ENCODE measurements around the gene UPP2. TPM values are rescaled to one million over a fixed set of nuclear protein-coding genes. Genes with fewer than 3 reads are reported as not detected.

The UPP2 gene
- total and polyA plus RNA-seq, 2 experiments from 2014 or later, result not detected

DNA sequence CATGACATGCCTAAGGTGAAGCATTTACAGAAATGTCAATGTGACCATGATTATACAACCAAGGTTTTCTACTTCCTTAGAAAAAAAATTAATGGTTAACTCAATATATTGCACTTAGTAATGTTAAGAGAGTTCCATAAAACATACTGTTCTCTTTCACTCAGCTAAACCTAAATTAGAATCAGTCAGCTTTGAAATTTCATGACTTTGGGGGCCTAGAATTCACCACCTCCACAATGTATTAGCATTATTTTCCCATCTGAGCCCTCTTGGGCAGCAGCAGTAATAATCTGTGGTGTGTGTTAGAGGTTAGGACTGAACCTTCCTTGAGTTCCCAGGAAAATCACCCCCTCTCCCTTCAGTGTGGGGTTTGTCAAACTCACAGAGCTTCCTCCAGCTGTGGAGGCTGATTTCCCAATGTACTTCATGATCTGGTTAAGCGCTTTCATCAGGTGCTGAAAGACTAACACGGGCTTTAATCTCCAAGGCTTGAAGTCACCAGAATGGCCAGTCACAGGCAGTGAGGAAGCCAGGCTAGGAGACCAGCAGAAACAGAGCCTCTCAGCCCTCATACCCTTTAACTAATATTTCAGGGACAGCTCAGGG lies 7.1 kb upstream of the UPP2 start:
- no peaks in the 10 kb centered on the region for H3K36me3 ChIP-seq (ENCODE audit: low read depth)
- no peaks in the 10 kb centered on the region for H3F3A ChIP-seq (ENCODE audit: insufficient read depth)

DNA sequence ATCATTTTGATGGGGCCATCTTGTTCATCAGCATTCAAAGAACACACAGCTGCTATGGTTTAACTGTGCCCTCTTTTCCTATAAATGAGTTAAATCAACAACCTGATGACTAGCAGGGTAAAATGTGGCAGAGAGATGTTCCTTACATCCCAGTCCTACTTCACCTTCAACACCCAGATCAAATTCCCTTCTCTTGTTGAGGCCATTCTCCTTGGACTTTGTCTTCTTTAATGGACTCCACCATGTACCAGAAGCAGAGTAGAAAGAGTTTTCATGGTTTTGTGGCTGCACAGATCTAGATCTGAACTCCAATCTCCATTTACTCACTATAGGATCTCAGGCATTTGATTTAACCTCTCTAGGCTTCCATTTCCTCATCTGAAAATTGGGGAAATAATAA lies 6.4 kb upstream of the UPP2 start:
- Histone ChIP-seq H3K36me3 (ENCODE audit: low read depth) (no peaks in the 10 kb centered on the region), H3K9me3 (ENCODE audit: low read depth) (no peaks in the 10 kb centered on the region), H3K27ac (no peak overlapping the region), H3K4me2 (ENCODE audit: unreplicated experiment) (no peak overlapping the region), H2AFZ (no peak overlapping the region), H4K20me1 (ENCODE audit: insufficient read depth) (no peaks in the 10 kb centered on the region), H3K27me3 (replicated peaks; ENCODE audit: insufficient read depth) (no peaks in the 10 kb centered on the region), H3F3A (ENCODE audit: insufficient read depth) (no peaks in the 10 kb centered on the region), H3K4me1 (ENCODE audit: insufficient read depth) (no peaks in the 10 kb centered on the region), H3K9me2 (ENCODE audit: insufficient read depth) (no peaks in the 10 kb centered on the region), H3K4me3 (no peak overlapping the region), H3K9ac (no peak overlapping the region), H3K79me2 (ENCODE audit: insufficient read depth) (no peaks in the 10 kb centered on the region)
- TF ChIP-seq EZH2phosphoT487 (IDR thresholded peaks at IDR 0.05; ENCODE audit: insufficient read depth, low read depth) (no peak), EZH2 (IDR thresholded peaks at IDR 0.05; ENCODE audit: insufficient read depth, poor library complexity, severe bottlenecking) (no peak)
- no peak for DNase-seq
- in situ Hi-C loops (cut with MboI), result no loop called here

More for the DNA sequence above, 7.1 kb upstream of the UPP2 start:
- H2AFZ ChIP-seq, result no peak overlapping the region
- no peak for DNase-seq
- no peak overlapping the region for H3K9ac ChIP-seq
- no peaks in the 10 kb centered on the region for H3K4me1 ChIP-seq (ENCODE audit: insufficient read depth)
- no peaks in the 10 kb centered on the region for H3K27me3 ChIP-seq (replicated peaks; ENCODE audit: insufficient read depth)
- in situ Hi-C loops (cut with MboI), result no loop called here
- H3K9me3 ChIP-seq (ENCODE audit: low read depth), result no peaks in the 10 kb centered on the region
- no peaks in the 10 kb centered on the region for H4K20me1 ChIP-seq (ENCODE audit: insufficient read depth)
- 37 to 64% methylated on average over 2 of the region's 2 CpGs for WGBS, 2 experiments (ENCODE audit: low coverage in 1 of 2, low lambda C conversion rate in 2 of 2, missing lambda C conversion rate in 2 of 2)
- H3K79me2 ChIP-seq (ENCODE audit: insufficient read depth), result no peaks in the 10 kb centered on the region
- H3K27ac ChIP-seq, result no peak overlapping the region
- H3K4me2 ChIP-seq (ENCODE audit: unreplicated experiment), result no peak overlapping the region
- H3K4me3 ChIP-seq, result no peak overlapping the region
- no peak for TF ChIP-seq EZH2phosphoT487 (IDR thresholded peaks at IDR 0.05; ENCODE audit: insufficient read depth, low read depth)
- TF ChIP-seq EZH2 (IDR thresholded peaks at IDR 0.05; ENCODE audit: insufficient read depth, poor library complexity, severe bottlenecking), result no peak
- no peaks in the 10 kb centered on the region for H3K9me2 ChIP-seq (ENCODE audit: insufficient read depth)

DNA sequence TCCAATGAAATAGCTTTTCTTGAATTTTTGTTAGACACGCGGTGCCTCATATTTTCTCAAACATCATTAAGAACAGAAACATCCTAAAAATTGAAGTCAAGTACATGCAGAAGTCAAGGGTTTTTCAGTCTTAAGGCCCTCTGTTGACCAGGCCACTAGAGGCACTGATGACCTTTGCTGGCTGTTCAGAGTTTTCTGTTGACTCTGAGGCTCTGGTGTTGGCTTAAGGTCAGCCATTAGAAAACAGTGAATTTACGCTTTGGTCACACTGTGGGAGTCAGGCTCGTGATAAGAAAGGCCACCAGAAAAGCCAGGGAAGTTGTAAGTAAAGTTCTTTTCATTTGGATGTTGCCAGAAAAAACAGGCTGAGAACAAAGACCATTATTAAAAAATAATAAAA lies 5.8 kb upstream of the UPP2 start:
- in situ Hi-C loops (cut with MboI), result no loop called here
- no peak for TF ChIP-seq EZH2 (IDR thresholded peaks at IDR 0.05; ENCODE audit: insufficient read depth, poor library complexity, severe bottlenecking)
- no peak for TF ChIP-seq EZH2phosphoT487 (IDR thresholded peaks at IDR 0.05; ENCODE audit: insufficient read depth, low read depth)
- Histone ChIP-seq H3K27me3 (replicated peaks; ENCODE audit: insufficient read depth) (no peaks in the 10 kb centered on the region), H3K36me3 (ENCODE audit: low read depth) (no peaks in the 10 kb centered on the region), H3K4me3 (no peak overlapping the region), H3K4me1 (ENCODE audit: insufficient read depth) (no peaks in the 10 kb centered on the region), H2AFZ (no peak overlapping the region), H3K9me3 (ENCODE audit: low read depth) (no peaks in the 10 kb centered on the region), H3K79me2 (ENCODE audit: insufficient read depth) (no peaks in the 10 kb centered on the region), H3K4me2 (ENCODE audit: unreplicated experiment) (no peak overlapping the region), H3K9ac (no peak overlapping the region), H3K9me2 (ENCODE audit: insufficient read depth) (no peaks in the 10 kb centered on the region), H3F3A (ENCODE audit: insufficient read depth) (no peaks in the 10 kb centered on the region), H3K27ac (no peak overlapping the region), H4K20me1 (ENCODE audit: insufficient read depth) (no peaks in the 10 kb centered on the region)
- DNase-seq, result no peak
- 51 to 55% methylated on average over 4 of the region's 4 CpGs for WGBS, 2 experiments (ENCODE audit: low coverage in 1 of 2, low lambda C conversion rate in 2 of 2, missing lambda C conversion rate in 2 of 2)

DNA sequence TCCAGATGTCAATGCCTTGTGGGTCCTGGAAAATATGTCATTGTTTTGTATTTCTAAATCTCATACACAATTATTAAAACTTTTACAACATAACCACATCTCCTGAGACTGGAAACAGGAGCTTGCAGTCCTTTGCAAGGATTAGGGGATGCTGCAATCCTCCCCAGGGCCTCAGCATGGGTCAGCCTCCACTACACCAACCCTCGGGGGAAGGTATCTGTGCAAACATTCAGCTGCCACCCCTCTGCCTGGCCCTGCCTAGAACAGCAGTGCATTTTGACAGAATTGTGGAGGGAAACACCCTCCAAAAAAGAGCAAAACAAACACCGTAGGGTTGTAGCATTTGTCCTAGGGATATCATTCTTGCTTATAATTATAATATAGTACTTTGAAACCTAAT lies 4.2 kb upstream of the UPP2 start:
- Histone ChIP-seq H3K79me2 (ENCODE audit: insufficient read depth) (no peaks in the 10 kb centered on the region), H3K4me2 (ENCODE audit: unreplicated experiment) (no peak overlapping the region), H3K9me3 (ENCODE audit: low read depth) (no peaks in the 10 kb centered on the region), H3F3A (ENCODE audit: insufficient read depth) (no peaks in the 10 kb centered on the region), H3K9ac (no peak overlapping the region), H3K36me3 (ENCODE audit: low read depth) (no peaks in the 10 kb centered on the region), H3K4me1 (ENCODE audit: insufficient read depth) (no peaks in the 10 kb centered on the region), H3K27ac (no peak overlapping the region), H2AFZ (no peak overlapping the region), H3K9me2 (ENCODE audit: insufficient read depth) (no peaks in the 10 kb centered on the region), H3K4me3 (no peak overlapping the region), H4K20me1 (ENCODE audit: insufficient read depth) (no peaks in the 10 kb centered on the region), H3K27me3 (replicated peaks; ENCODE audit: insufficient read depth) (no peaks in the 10 kb centered on the region)
- DNase-seq, result no peak
- 38 to 54% methylated on average over 2 of the region's 2 CpGs for WGBS, 2 experiments (ENCODE audit: low coverage in 1 of 2, low lambda C conversion rate in 2 of 2, missing lambda C conversion rate in 2 of 2)
- in situ Hi-C loops (cut with MboI), result no loop called here
- TF ChIP-seq EZH2phosphoT487 (IDR thresholded peaks at IDR 0.05; ENCODE audit: insufficient read depth, low read depth) (no peak), EZH2 (IDR thresholded peaks at IDR 0.05; ENCODE audit: insufficient read depth, poor library complexity, severe bottlenecking) (no peak)

DNA sequence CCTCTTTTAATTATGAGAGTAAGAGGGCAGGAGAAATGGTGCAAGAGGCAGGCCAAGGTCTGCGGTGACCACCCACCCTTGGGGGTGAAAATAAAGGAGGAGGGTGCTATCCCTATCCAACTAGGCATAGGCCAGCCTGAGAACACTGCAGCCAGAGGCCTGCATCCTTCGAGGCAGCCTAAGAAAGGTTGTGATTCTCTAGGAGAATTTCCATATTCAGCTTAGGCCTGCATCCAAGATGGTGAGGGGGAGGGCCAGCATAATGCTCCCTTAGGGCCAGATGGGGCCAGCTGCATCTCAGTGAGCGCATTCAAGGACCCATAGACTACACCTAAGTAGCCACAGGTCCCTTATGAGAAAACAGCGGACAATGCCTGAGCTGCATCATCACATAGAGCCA lies 3.5 kb upstream of the UPP2 start:
- DNase-seq, result no peak
- H3K9me2 ChIP-seq (ENCODE audit: insufficient read depth), result no peaks in the 10 kb centered on the region
- H2AFZ ChIP-seq, result no peak overlapping the region
- H3K27ac ChIP-seq, result no peak overlapping the region
- H3K9ac ChIP-seq, result no peak overlapping the region
- in situ Hi-C loops (cut with MboI), result no loop called here
- H3K9me3 ChIP-seq (ENCODE audit: low read depth), result no peaks in the 10 kb centered on the region
- no peaks in the 10 kb centered on the region for H3K4me1 ChIP-seq (ENCODE audit: insufficient read depth)
- WGBS, 2 experiments (ENCODE audit: low coverage in 1 of 2, low lambda C conversion rate in 2 of 2, missing lambda C conversion rate in 2 of 2), result 66 to 77% methylated on average over 4 of the region's 4 CpGs
- H4K20me1 ChIP-seq (ENCODE audit: insufficient read depth), result no peaks in the 10 kb centered on the region
- no peak for TF ChIP-seq EZH2 (IDR thresholded peaks at IDR 0.05; ENCODE audit: insufficient read depth, poor library complexity, severe bottlenecking)
- TF ChIP-seq EZH2phosphoT487 (IDR thresholded peaks at IDR 0.05; ENCODE audit: insufficient read depth, low read depth), result no peak
- no peaks in the 10 kb centered on the region for H3K79me2 ChIP-seq (ENCODE audit: insufficient read depth)
- H3F3A ChIP-seq (ENCODE audit: insufficient read depth), result no peaks in the 10 kb centered on the region
- no peaks in the 10 kb centered on the region for H3K27me3 ChIP-seq (replicated peaks; ENCODE audit: insufficient read depth)
- no peaks in the 10 kb centered on the region for H3K36me3 ChIP-seq (ENCODE audit: low read depth)
- no peak overlapping the region for H3K4me2 ChIP-seq (ENCODE audit: unreplicated experiment)
- no peak overlapping the region for H3K4me3 ChIP-seq
